AG09309 (cell line): ENCODE data around the gene CLIC6.

Experiments used
- DNase-seq: peaks from one replicate; pipeline ENCODE4 v3.0.0-alpha.2; 2010; ENCODE audit warnings: low read depth
- H3K4me3 ChIP-seq: 2 replicates; pipeline ENCODE4 v1.5.1; 2011; ENCODE audit warnings: mild to moderate bottlenecking, low read depth, low read length, moderate library complexity; ENCODE audit not compliant: control insufficient read depth
- CTCF ChIP-seq: IDR thresholded peaks from 2 replicates; pipeline ENCODE4 v1.5.1; 2011; ENCODE audit warnings: mild to moderate bottlenecking, low read depth, low read length, inconsistent platforms; ENCODE audit not compliant: insufficient read depth, control insufficient read depth; ENCODE audit errors: missing control alignments

CLIC6 gene

GRCh38 chr21:34668803-34669148, at the start of gene CLIC6:
CLIC6 (plus strand) TSS chr21:34668994; CDS start chr21:34669389, 395 bp downstream.
- peak within 1 kb of the TSS; percentile 11; the same call in 1 of the 2 replicates for H3K4me3 ChIP-seq
- no peak for DNase-seq
- TF ChIP-seq CTCF: no peak

- no peak for TF ChIP-seq CTCF
- DNase-seq: no peak
- H3K4me3 ChIP-seq: no peak overlapping the region
These were observed 48.7 kb upstream of the CLIC6 start for GRCh38 chr21:34619841-34620665.

GRCh38 chr21:34621434-34622350, 47.1 kb upstream of the CLIC6 start:
- no peak for DNase-seq
- no peak overlapping the region for H3K4me3 ChIP-seq
- TF ChIP-seq CTCF: no peak

- no peak overlapping the region for H3K4me3 ChIP-seq
- DNase-seq: no peak
- no peak for TF ChIP-seq CTCF
These were observed 45.3 kb upstream of the CLIC6 start for GRCh38 chr21:34623516-34623915.

GRCh38 chr21:34625030-34625593, 43.7 kb upstream of the CLIC6 start:
- no peak overlapping the region for H3K4me3 ChIP-seq
- TF ChIP-seq CTCF: no peak
- no peak for DNase-seq

- TF ChIP-seq CTCF: no peak
- DNase-seq: no peak
- no peak overlapping the region for H3K4me3 ChIP-seq
These were observed 42.7 kb upstream of the CLIC6 start for GRCh38 chr21:34626131-34626530.
